ENCODE measurements around the gene CNTN4.

- TF ChIP-seq CTCF (IDR thresholded peaks at IDR 0.05; ENCODE audit: insufficient read depth, low read depth, low read length) = no peak
- TF ChIP-seq EZH2 (IDR thresholded peaks at IDR 0.05; ENCODE audit: insufficient read depth, low read length) = no peak
Measured at GRCh38 chr3:2950159-2950558, 851.5 kb downstream of the CNTN4 start.
